GM21825 (cell line): ENCODE data around the gene TRAIP.
"Not testable (repeated sequence)": the region's sequence is repeated elsewhere in the genome, so short reads cannot be mapped to it uniquely, and the experiment has no call there.

Source experiments
- ATAC-seq: cut with Tn5 transposase; IDR thresholded peaks from one replicate; pipeline ENCODE4 v1.9.1; 2021; ENCODE audit warnings: mild to moderate bottlenecking, moderate library complexity; ENCODE audit not compliant: unreplicated experiment

TRAIP gene

DNA sequence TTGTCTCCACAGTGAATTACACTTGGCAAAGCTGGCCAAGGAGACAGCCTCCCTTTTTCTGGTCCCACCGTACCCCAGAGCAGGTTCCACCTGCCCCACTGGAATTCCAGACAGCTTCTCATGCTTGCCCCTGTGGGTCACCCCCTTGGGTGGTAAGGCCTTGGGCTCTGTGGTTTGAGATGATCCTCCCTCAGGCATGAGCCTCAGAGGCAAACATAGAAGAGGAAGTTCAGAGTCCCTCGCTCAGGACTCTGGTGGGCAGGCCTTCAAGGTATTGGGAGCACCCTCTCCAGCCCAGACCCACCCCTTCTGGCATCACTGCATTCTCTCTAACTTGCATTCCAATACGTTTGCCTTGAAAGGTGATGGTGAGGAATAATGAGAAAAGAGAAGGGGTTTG is 25.0 kb downstream of the TRAIP start:
- no peak for ATAC-seq

GRCh38 chr3:49826016-49826415 is 30.3 kb downstream of the TRAIP start:
- ATAC-seq = no peak

DNA sequence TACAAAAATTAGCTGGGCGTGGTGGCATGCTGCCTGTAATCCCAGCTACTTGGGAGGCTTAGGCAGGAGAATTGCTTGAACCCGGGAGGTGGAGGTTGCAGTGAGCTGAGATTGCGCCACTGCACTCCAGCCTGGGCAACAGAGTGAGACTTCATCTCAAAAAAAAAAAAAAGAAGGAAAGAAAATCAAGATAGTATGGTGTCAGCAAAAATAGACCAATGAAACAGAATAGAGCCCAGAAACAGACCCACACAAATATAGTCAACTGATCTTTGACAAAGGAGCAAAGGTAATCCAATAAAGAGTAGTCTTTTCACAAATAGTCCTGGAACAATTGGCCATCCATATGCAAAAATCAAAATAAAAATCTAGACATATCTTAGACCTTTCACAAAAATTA is 33.2 kb downstream of the TRAIP start:
- ATAC-seq = not testable (repeated sequence)

- peak; percentile 82 for ATAC-seq
Observed at GRCh38 chr3:49813497-49814174, 42.7 kb downstream of the TRAIP start, which contains the start of gene UBA7. Gene UBA7 (minus strand): TSS chr3:49813953. CDS start chr3:49813787, 166 bp downstream.

DNA sequence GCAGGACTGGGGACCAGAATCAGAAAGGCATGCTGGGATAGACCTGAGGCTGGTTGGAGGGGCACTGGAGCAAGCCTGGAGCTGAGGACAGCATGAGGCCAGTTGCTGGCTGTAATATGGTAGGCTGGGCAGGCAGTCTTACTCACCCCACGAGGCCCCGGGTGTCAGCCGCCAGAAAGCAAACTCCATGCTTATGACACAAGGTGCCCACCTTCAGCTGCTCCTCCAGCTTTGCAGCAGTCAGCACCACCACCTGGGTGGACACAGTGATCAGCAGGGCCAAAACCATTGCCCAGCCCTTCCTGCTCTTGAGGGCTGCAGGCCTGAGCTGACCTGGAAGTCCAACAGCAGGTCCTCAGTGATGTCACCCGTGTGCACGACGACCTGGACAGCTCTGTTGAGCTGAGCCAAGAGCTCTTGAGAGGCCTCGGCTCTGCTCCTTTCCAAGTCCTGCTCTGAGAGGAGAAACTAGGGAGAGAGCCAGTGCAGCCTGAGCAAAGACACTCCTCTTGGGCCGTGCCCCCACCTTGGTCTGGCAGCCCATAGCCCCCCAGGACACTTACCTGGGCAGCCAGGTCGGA is 43.4 kb downstream of the TRAIP start:
- ATAC-seq = no peak

DNA sequence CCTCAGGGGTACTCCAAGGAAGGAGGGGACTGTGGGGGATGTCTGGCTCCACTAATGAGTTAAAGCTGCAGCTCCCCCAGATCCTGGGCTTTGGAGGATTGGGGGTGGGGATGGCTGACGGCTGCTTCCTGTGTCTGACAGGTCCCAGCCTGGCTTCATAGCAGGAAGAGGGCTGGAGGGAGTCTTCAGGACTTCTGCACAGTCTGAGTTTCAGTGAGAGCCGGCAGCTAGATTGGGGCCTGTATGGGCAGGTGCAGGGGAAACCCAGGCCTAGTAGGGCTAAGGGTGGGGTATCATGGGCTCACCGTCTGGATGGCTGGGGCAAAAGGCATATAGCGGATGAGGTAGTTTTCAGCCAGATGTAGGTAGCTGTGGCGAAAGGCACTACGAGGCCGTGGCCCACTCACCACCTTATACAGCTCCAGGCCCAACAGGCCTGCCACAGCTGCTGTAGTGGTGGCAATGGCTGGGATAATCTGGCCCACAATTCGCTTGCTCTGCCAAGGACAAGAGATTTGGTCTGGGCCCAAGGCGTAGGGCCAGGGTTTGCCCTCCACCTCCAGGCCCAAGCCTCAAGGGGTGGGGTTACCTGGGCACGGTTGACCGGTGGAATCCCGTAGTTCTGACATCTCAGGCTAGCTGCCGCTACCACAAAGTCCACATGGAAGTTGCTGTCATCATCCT is 48.8 kb downstream of the TRAIP start:
- ATAC-seq = no peak

DNA sequence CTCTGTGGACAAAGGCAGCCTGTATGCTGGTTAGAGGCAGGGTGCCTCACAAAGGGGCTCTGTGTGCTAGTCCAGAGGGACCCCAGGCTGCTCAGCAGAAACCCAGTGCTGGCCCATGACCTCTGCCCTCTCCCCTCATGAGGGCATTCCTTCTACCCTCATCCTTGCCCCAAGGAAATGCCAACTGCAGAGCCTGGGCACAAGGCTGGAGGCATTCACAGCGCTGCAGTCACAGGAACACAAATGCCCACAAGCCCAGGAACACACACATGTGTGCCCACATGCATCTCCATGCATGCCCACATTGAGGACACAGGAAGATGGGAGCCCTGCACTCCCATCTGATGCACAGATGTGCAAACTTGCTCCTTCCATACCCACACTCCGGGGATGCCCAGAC is 49.5 kb downstream of the TRAIP start:
- ATAC-seq = no peak

GRCh38 chr3:49805897-49806701 is 50.3 kb downstream of the TRAIP start:
- no peak for ATAC-seq

GRCh38 chr3:49805367-49805782 is 51.0 kb downstream of the TRAIP start:
- ATAC-seq = no peak

- ATAC-seq = no peak
Observed at GRCh38 chr3:49804141-49805041, 52.0 kb downstream of the TRAIP start.

DNA sequence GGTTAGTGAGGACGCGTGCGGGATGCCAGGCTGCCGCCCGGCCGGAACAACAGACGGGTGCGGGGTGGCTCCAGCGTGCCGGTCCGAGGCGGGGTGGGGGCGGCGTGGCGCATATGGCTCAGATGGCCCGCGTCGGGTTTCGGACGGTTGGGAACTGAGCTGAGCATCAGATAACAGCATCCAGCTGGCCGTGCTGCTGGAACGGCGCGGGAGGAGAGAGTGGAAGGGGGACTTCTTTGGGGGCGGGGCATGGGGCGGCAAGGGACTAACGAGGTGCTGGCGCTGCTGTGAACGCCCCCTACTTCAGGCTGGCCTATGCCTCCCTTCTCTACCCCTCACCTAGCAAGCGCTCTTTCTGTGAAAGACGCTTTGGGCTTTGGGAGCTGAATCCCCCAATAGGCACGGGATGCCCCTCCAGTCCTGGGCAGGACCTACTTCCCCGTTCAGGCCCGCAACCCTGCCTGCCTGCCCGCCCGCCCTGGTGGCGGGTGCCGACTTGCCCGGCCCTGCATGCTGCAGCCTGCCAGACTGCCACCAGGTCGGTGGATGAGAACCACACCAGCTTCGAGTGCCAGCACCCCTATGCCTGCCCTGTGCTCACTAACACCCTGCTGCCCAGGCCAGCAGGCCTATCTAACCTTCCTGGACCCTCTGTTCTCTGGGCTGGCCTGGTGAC is 52.8 kb downstream of the TRAIP start:
- no peak for ATAC-seq

GRCh38 chr3:49802719-49803464 is 53.5 kb downstream of the TRAIP start, which contains the start of gene INKA1:
Gene INKA1 (plus strand): TSS chr3:49803261. CDS start chr3:49803393, 132 bp downstream.
- peak; percentile 48 for ATAC-seq

- no peak for ATAC-seq
Observed at GRCh38 chr3:49801160-49801559, 55.2 kb downstream of the TRAIP start.

DNA sequence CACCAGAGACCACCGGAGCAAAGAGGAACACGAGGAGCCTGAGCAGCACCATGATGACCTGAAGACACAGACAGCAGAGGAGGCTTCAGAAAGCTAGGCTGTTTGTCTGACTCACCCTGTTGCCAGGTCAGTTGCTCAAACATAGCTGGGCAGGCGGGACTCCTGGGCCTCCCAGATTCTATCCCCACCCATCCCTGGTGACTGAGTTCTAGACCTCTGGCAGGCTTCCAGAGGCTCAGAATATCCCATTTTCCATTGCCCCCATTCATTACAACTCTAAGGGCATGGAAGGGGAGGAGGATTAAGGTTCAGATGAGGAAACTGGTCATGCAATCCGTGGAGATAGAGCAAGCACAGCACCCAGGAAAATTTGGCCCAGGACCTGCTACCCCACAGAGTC is 56.6 kb downstream of the TRAIP start, which contains the start of gene CDHR4:
CDHR4 (minus strand) TSS at position 113 of the 400 bp plus-strand sequence; CDS start at position 52, 61 bp downstream.
- no peak for ATAC-seq

DNA sequence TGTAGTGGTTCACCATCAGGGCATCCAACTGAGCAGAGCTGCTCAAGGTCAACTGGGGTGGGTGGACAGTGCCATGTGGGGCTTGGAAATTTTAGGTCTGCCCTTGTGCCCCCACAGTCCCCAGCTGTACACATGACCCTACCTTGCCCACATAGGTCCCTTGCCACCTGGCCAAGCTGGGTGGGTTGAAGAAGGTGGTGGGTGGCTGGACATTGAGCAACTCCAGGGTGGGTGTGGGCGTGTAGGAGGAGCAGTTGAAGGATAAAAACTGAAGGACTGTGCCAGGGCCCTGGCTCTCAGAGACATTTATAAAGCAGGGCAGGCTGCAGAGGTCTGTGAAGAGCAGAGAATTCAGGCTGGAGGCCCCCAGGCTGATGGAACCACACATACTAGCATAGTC is 57.3 kb downstream of the TRAIP start:
- no peak for ATAC-seq

DNA sequence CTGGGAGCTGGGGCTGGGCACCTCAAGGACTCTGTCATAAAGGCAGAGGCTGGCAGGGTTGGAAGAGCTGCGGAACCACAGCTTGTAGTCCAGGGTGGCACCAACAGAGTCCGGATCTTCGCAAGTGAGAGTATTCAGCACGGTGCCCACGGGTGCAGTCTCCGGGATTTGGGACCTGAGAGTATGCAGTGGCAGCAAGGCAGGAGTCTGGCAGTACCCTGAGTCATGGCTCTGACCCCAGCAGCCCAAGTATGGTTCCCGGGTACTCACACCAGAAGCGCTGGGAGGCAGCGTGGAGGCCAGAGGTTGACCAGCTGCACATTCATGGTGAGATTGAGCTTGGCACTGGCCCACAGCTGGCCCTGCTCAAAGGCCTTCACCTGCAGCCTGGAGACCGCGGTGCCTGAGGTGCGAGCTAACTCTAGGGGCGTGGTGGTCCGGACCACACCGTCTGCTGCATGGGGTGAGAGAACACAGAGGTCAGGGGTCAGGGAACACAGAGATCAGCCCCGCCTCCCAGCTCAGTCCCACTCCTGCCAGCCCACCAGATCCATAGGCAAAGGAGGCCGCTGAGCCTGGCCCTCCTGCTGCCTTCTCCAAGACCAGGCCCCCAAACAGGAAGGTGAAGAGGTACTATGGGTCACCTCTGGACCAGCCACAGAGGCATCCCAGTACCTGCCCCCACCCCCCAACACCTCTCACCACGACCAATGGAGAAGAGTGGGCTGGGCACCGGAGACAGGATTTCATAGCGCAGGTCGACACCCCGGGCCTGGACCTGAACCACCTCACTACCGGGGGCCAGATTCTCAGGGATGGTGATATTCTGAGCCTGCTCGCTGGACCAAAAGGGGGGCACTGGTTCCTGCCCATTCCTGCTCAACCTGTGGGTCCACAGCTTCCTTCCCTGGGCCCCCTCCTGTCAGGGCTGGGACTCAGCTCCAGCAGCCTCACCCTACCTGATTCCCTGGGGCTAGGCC is 61.1 kb downstream of the TRAIP start:
- no peak for ATAC-seq

DNA sequence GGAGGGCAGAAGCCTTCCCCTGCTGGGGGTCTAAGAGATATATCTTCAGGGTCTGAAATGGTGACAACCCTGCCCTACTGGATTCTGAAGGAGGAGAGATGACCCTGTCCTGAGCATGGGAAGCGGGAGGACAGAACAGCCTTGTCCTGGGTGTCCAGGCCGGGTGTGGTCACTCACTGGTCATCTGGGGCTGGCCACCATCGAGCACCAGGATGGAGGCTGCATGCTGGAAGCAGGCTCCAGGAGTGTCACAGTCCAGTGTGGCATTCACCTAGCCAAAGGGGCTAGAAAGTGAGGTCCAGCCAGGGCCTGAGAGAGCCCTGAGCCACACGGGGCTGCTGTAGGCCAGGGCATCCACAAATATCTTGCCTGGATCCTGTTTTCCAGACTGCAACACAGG is 61.9 kb downstream of the TRAIP start:
- no peak for ATAC-seq
